Naive thymus-derived CD8-positive, alpha-beta T cell (primary cell): ENCODE results near the gene KHDC4. TPM values are rescaled to one million over a fixed set of nuclear protein-coding genes. Genes with fewer than 3 reads are reported as not detected.
"Not testable (repeated sequence)": the region's sequence is repeated elsewhere in the genome, so short reads cannot be mapped to it uniquely, and the experiment has no call there.

Source experiments
- ATAC-seq, 2 donors: fragments of 150-1000 bp; cut with Tn5 transposase in 1 of 2; sonication (Bioruptor Pico), chemical (Tn5 transposase) in 1 of 2; 1 replicate in 1 of 2; 2 replicates in 1 of 2; pipeline ENCODE4 v1.10.0; 2021; ENCODE audit warnings: mild to moderate bottlenecking in 2 of 2, moderate library complexity in 2 of 2
- POLR2A ChIA-PET: fragments of 350-600 bp; sonication (Branson Sonifier 250); formaldehyde crosslinking; loops from one replicate; lab custom pipeline; 2021; ENCODE audit warnings: antibody characterized with exemption; lab: Charles Lee
- DNase-seq, 10 donors: peaks; one replicate each; pipeline versions ENCODE4 v3.0.0 to v3.0.0-alpha.2; 2020 to 2022
- H3K27ac Mint-ChIP-seq, 10 donors: one replicate each; pipeline ENCODE4 v1.8.0; 2020 to 2022; ENCODE audit warnings: mild to moderate bottlenecking in 10 of 10, mixed read lengths in 10 of 10, moderate library complexity in 4 of 10, inconsistent platforms in 1 of 10
- H3K27me3 Mint-ChIP-seq, 5 donors: one replicate each; pipeline ENCODE4 v1.8.0; 2021 to 2022; ENCODE audit warnings: mixed read lengths in 5 of 5
- H3K36me3 Mint-ChIP-seq, 3 donors: one replicate each; pipeline ENCODE4 v1.8.0; 2020 to 2022; ENCODE audit warnings: mixed read lengths in 3 of 3, mild to moderate bottlenecking in 2 of 3, inconsistent platforms in 1 of 3
- H3K4me1 Mint-ChIP-seq, 4 donors: one replicate each; pipeline ENCODE4 v1.8.0; 2021 to 2022; ENCODE audit warnings: mixed read lengths in 4 of 4
- H3K4me3 Mint-ChIP-seq, 10 donors: one replicate each; pipeline ENCODE4 v1.8.0; 2020 to 2022; ENCODE audit warnings: mild to moderate bottlenecking in 10 of 10, mixed read lengths in 10 of 10, moderate library complexity in 6 of 10, inconsistent platforms in 1 of 10
- H3K9me3 Mint-ChIP-seq, 9 donors: one replicate each; pipeline ENCODE4 v1.8.0; 2020 to 2022; ENCODE audit warnings: mixed read lengths in 9 of 9, mild to moderate bottlenecking in 3 of 9, inconsistent platforms in 1 of 9, moderate library complexity in 1 of 9
- polyA plus RNA-seq, 3 donors: library from polyadenylated mRNA; unstranded; fragments of 300-500 nt; fragmentation: Illumina TruSeq; gene quantifications; one replicate each; pipeline ENCODE4 v1.2.3, GENCODE V29; 2021
- total RNA-seq, 8 experiments: library from RNA in 2 of 8; stranded (reverse) in 2 of 8; gene quantifications; one replicate each; pipeline ENCODE4 v1.2.3 and lab custom pipeline; 2021 to 2026

The KHDC4 gene
- total and polyA plus RNA-seq, 5 experiments from 2014 or later, result 5.0 to 110 (median 7.2) TPM

DNA sequence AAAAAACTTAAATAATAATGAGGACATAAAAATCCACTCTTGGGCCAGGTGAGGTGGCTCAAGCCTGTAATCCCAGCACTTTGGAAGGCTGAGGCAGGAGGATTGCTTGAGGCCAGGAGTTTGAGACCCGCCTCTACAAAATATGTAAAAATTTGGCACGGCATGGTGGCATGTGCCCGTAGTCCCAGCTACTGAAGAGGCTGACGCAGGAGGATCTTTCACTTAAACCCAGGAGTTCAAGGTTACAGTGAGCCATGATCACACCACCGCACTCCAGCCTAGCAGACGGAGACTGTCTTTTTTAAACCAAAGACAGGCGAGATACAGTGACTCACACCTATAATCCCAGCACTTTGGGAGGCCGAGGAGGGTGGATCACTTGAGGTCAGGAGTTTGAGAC, 37.7 kb downstream of the KHDC4 start:
- not testable (repeated sequence) for ATAC-seq, H3K27me3 Mint-ChIP-seq, DNase-seq, H3K9me3 Mint-ChIP-seq, H3K4me3 Mint-ChIP-seq
- peaks cover 0 to 47% (median 16%) of the 10 kb centered on the region in 3 donors for H3K36me3 Mint-ChIP-seq
- peaks cover 7 to 19% (median 16%) of the 10 kb centered on the region in 4 donors for H3K4me1 Mint-ChIP-seq
- peak overlapping the region in 1 of 10 donors; percentile 62 for H3K27ac Mint-ChIP-seq
- POLR2A ChIA-PET, result interaction anchor here (1.1 kb wide), 1 partner anchor 28 kb away, joined by 5 read pairs; no protein-coding TSS in a partner anchor

DNA sequence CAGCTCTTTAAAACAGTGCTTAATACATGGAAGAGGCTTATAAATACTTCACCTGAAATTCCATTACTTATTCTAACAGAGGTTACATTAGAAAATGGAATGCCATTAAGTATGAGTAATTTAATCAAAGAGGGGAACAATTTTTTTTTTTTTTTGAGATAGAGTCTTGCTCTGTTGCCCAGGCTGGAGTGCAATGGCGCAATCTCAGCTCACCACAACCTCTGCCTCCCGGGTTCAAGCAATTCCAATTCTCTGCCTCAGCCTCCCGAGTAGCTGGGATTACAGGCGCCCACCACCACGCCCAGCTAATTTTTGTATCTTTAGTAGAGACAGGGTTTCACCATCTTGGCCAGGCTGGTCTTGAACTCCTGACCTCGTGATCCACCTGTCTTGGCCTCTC, 38.6 kb downstream of the KHDC4 start:
- peak overlapping the region in 1 of 10 donors; percentile 34 for H3K27ac Mint-ChIP-seq
- H3K9me3 Mint-ChIP-seq, POLR2A ChIA-PET: not testable (repeated sequence)

DNA sequence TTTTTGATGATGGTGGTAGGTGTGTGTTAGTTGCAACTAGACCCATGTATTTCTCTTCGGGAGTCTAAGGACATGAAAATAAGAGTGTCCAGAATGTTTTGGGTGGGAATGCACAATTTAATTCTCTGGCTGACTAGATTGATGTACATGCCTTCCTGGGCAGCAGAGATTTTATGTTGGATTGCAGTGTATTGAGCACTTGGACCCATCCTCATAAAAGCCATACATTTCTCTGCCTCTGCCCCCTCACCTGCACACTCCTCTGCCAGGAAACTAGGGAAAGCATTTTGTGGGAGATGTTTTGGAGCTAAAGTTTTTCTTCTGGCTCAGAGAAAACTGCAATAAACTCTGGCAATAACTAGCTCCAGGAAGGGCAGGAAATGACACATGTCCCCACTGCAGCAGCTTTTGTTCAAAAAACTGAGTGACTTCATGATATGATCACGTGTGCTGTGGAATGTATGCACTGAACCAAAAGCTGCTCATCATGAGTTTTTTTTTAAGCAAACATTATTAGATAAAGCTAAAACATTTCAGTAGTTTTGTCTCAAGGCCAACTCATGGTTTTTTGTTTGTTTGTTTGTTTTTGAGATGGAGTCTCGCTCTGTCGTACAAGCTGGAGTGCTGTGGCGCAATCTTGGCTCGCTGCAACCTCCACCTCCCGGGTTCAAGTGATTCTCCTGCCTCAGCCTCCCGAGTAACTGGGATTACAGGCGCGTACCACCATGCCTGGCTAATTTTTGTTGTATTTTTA, 40.6 kb downstream of the KHDC4 start:
- POLR2A ChIA-PET, result interaction anchor here (0.6 to 0.7 kb wide), 4 partner anchors 9 to 628 kb away, joined by 3 to 4 read pairs (median 3); no protein-coding TSS in a partner anchor
- Mint-ChIP-seq H3K27ac (peak overlapping the region; percentile 61 to 91 (median 83)), H3K4me3 (peak overlapping the region in 6 of 10 donors; percentile 1 to 45 (median 26)), H3K9me3 (no peaks in the 10 kb centered on the region), H3K27me3 (no peaks in the 10 kb centered on the region), H3K36me3 (peaks cover 0 to 17% (median 6%) of the 10 kb centered on the region in 3 donors), H3K4me1 (peaks cover 7 to 15% (median 13%) of the 10 kb centered on the region in 4 donors)
- DNase-seq, result peak in 7 of 10 donors; percentile 3 to 51 (median 14)
- ATAC-seq, result peak; percentile 86 to 99

More for the DNA sequence above, 38.6 kb downstream of the KHDC4 start:
- Mint-ChIP-seq H3K4me1 (peaks cover 7 to 19% (median 16%) of the 10 kb centered on the region in 4 donors), H3K36me3 (peaks cover 0 to 38% (median 16%) of the 10 kb centered on the region in 3 donors)
- not testable (repeated sequence) for ATAC-seq, H3K27me3 Mint-ChIP-seq, H3K4me3 Mint-ChIP-seq, DNase-seq

DNA sequence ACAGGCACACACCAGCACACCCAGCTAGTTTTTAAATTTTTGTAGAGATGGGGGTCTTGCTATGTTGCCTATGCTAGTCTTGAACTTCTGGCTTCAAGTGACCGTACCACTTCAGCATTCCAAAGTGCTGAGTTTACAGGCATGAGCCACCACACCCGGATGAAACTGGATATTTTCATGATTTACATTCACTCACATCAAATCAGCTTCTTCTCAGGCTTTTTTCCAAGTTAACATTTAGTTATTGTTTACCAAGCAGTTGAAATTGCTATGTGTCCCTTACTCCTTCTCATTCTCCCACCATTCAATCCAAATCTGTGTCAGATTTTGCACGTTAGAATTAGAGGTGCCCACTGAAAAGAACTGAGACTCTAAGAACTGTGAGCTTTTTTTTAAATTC, 41.4 kb downstream of the KHDC4 start:
- no peak for ATAC-seq
- DNase-seq, result no peak
- H3K4me1 Mint-ChIP-seq, result peaks cover 7 to 15% (median 13%) of the 10 kb centered on the region in 4 donors
- peaks cover 0 to 14% (median 4%) of the 10 kb centered on the region in 3 donors for H3K36me3 Mint-ChIP-seq
- POLR2A ChIA-PET, result interaction anchor here (0.6 to 0.7 kb wide), 2 partner anchors 10 to 627 kb away, joined by 3 to 4 read pairs; no protein-coding TSS in a partner anchor
- peak overlapping the region in 1 of 10 donors; percentile 16 for H3K4me3 Mint-ChIP-seq
- peak overlapping the region in 8 of 10 donors; percentile 53 to 91 (median 83) for H3K27ac Mint-ChIP-seq
- no peaks in the 10 kb centered on the region for H3K9me3 Mint-ChIP-seq
- H3K27me3 Mint-ChIP-seq, result no peaks in the 10 kb centered on the region

DNA sequence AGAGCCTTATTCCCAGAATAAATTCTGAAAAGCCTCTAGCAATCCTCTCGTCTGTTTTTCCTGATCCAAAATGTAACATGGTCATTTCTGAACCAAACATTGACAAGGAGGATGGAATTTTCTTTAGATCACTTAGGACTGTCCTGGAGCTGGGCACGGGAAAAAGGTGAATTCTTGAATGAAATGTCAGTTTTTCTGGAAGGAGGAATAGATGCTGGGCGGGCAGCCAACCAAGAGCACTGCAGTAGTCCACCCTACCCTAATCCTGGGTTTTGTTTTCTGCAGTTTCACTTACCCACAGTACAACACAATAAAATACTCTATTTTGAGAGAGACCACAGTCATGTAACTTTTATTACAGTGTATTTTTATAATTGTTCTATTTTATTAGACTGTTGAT, 44.0 kb downstream of the KHDC4 start:
- H3K27me3 Mint-ChIP-seq, result no peaks in the 10 kb centered on the region
- no peak overlapping the region for H3K27ac Mint-ChIP-seq
- DNase-seq, result no peak
- H3K9me3 Mint-ChIP-seq, result no peaks in the 10 kb centered on the region
- POLR2A ChIA-PET, result no interaction called here
- no peak for ATAC-seq
- H3K36me3 Mint-ChIP-seq, result no peaks in the 10 kb centered on the region
- H3K4me3 Mint-ChIP-seq, result no peak overlapping the region
- peaks cover 7 to 15% (median 13%) of the 10 kb centered on the region in 4 donors for H3K4me1 Mint-ChIP-seq

DNA sequence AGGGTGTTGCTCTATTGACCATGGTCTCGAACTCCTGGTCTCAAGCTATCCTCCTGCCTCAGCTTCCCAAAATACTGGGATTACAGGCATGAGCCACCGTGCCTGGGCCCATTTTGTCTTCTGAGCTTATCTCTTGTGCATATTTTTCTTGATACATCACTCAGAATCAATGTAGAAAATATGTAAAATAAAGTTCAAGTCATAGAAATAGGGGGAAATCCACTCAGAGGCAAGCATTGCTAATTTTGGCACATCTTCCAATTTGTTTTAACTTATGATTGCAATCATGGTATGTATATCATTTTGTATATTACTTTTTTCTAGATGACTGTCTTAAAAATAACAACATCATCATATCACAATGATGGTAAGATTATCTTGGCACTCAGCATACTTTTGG, 44.6 kb downstream of the KHDC4 start:
- H3K27me3 Mint-ChIP-seq, result no peaks in the 10 kb centered on the region
- peaks cover 7 to 15% (median 13%) of the 10 kb centered on the region in 4 donors for H3K4me1 Mint-ChIP-seq
- DNase-seq, result no peak
- ATAC-seq, result no peak
- H3K9me3 Mint-ChIP-seq, result no peaks in the 10 kb centered on the region
- H3K4me3 Mint-ChIP-seq, result no peak overlapping the region
- no peaks in the 10 kb centered on the region for H3K36me3 Mint-ChIP-seq
- H3K27ac Mint-ChIP-seq, result no peak overlapping the region
- POLR2A ChIA-PET, result no interaction called here

DNA sequence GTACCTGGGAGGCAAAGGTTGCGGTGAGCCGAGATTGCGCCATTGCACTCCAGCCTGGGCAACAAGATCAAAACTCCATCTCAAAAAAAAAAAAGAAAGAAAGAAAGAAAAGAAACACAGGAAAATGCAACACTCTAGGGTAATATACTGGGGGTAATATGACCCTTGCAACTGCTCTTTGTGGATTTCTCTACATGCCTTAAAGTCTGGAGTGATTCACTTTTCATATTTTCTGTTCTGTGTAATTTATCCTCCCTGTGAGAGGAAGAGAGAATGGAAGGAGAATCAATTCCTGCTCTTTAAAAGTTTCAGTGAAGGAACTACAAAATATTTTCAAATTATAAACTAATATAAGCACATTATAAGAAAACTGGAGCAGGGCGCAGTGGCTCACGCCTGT, 45.7 kb downstream of the KHDC4 start:
- H3K4me1 Mint-ChIP-seq, result peaks cover 6 to 8% (median 8%) of the 10 kb centered on the region in 4 donors
- H3K36me3 Mint-ChIP-seq, result no peaks in the 10 kb centered on the region
- POLR2A ChIA-PET, result no interaction called here
- H3K9me3 Mint-ChIP-seq, result no peaks in the 10 kb centered on the region
- no peak overlapping the region for H3K27ac Mint-ChIP-seq
- ATAC-seq (no peak), DNase-seq (no peak)
- H3K4me3 Mint-ChIP-seq, result no peak overlapping the region
- H3K27me3 Mint-ChIP-seq, result no peaks in the 10 kb centered on the region

DNA sequence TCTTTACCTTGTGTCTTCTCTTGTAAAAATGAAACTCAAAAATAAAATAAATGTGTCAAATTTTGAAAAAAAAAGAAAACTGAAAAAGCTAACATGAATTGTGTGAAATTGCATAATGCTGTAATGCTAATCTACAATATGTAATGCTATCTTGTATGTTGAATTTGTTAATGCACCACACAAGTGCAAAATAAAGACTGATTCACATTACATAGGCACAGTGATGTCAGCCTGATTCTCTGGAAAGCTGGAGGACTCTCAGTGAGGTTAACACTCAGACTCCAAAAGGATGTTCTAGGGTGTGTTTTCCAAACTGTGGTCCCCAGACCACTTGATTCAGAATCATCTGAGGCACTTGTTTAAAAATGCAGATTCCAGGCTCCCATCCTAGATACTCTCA, 49.2 kb downstream of the KHDC4 start:
- Mint-ChIP-seq H3K4me3 (no peak overlapping the region), H3K4me1 (peaks cover 0 to 2% (median 0%) of the 10 kb centered on the region in 4 donors), H3K27me3 (no peaks in the 10 kb centered on the region), H3K36me3 (no peaks in the 10 kb centered on the region), H3K9me3 (no peaks in the 10 kb centered on the region), H3K27ac (no peak overlapping the region)
- POLR2A ChIA-PET, result no interaction called here
- DNase-seq (no peak), ATAC-seq (no peak)

DNA sequence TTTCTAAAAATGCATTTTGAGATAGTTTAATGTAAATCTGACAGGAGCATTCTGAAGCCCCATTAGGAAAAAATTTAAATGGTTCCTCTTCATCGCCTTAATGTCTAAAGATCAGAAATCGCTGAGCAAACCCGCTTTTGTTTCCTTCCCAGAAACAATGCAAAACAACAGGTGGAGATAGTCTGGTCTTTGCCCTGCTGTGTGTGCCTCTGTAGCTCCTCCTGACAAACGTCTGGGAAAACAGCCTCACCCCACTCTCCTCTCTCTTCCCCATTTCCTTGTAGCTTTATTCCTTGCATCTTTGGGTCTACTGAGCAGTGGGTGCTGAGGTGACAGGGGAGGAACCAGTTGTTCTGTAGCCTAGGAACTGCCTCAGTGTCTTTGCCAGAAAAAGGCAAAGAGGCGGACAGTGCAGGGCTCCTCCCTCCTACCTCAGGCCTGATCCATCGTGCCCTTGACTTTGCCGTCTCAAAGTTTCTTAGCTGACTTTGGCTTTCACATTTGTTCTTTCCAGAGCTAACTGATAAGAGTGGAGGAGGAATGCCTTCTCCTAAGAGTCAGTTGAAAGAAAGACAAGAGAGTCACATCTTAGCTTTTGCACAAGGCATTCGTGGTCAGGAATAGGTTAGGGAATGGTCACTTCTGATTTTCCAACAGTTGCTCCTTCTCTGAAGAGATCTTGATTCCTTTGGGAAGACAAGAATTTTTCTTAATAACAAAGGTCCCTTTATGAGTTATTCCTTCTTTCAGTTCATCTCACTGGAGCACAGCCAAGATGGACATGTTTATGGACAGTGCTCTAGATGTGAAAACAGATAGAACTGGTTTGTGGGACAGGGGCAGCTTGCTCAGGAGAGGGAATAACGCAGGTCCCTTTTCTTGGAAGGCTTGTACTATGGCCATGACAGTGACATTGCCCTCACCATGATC, 49.9 kb downstream of the KHDC4 start:
- H3K36me3 Mint-ChIP-seq, result no peaks in the 10 kb centered on the region
- peaks cover 0 to 2% (median 0%) of the 10 kb centered on the region in 4 donors for H3K4me1 Mint-ChIP-seq
- peak overlapping the region in 1 of 10 donors; percentile 49 for H3K27ac Mint-ChIP-seq

DNA sequence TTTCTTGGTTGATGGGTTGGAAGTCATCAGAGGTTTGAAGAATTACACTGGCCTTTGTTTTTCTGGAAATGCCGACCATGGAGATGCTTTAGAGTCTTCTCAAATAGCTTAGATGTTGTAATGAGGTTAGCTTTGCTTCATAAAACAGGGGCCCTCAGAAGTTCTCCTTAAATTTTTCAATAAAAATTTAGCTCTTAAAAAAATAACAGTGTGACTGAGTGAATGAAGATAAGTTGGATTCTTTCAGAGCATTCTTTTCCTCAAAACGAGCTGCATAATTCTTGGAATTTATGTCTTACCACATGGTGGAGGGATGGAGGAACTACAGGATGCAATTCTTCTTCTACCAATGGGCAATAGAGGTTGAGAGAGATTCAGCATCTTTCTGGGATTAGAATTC, 51.4 kb downstream of the KHDC4 start:
- POLR2A ChIA-PET, result no interaction called here

More for the DNA sequence above, 49.9 kb downstream of the KHDC4 start:
- ATAC-seq (no peak), DNase-seq (no peak)
- POLR2A ChIA-PET, result no interaction called here
- Mint-ChIP-seq H3K4me3 (no peak overlapping the region), H3K9me3 (no peaks in the 10 kb centered on the region), H3K27me3 (no peaks in the 10 kb centered on the region)

DNA sequence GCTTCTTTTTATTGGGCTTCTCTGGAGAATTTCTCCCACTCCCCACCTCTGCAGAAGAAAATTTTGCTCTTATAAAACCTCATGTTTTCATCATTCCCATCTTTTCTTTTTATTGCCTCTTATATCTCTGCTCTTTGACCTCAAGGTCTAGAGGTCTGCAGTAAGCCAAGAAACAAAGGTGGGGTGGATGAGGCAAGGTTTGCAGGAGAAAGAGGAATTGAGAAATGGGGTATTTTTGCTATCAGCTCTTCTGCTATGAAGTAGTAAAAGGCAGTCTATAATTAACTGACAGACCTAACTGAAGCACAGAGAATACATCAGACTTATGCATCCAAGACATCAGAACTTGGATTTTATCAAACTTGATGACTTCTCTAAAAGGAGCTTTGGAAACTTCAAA, 52.0 kb downstream of the KHDC4 start:
- no peaks in the 10 kb centered on the region for H3K36me3 Mint-ChIP-seq
- no peak overlapping the region for H3K27ac Mint-ChIP-seq

More for the DNA sequence above, 51.4 kb downstream of the KHDC4 start:
- Mint-ChIP-seq H3K27me3 (no peaks in the 10 kb centered on the region), H3K4me3 (no peak overlapping the region), H3K9me3 (no peaks in the 10 kb centered on the region), H3K27ac (no peak overlapping the region), H3K36me3 (no peaks in the 10 kb centered on the region), H3K4me1 (peaks cover 0 to 2% (median 0%) of the 10 kb centered on the region in 4 donors)
- ATAC-seq (no peak), DNase-seq (no peak)

DNA sequence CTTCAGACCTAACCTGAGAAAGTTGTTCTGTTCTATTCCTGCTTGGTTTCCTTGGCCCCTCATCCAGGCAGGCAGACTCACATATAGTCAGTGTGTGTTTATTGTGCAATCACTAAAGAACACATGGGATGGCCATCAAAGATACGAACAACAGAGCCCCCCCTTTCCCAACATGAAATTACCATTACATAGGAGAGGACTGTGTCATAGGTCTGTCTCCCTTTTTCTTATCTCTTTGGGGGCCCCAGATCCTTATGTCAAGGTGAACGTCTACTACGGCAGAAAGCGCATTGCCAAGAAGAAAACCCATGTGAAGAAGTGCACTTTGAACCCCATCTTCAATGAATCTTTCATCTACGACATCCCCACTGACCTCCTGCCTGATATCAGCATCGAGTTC, 53.3 kb downstream of the KHDC4 start:
- peaks cover 0 to 2% (median 0%) of the 10 kb centered on the region in 4 donors for H3K4me1 Mint-ChIP-seq
- no peak overlapping the region for H3K4me3 Mint-ChIP-seq

More for the DNA sequence above, 52.0 kb downstream of the KHDC4 start:
- DNase-seq, result no peak
- Mint-ChIP-seq H3K9me3 (no peaks in the 10 kb centered on the region), H3K4me3 (no peak overlapping the region), H3K27me3 (no peaks in the 10 kb centered on the region), H3K4me1 (peaks cover 0 to 2% (median 0%) of the 10 kb centered on the region in 4 donors)
- POLR2A ChIA-PET, result no interaction called here
- ATAC-seq, result no peak

More for the DNA sequence above, 53.3 kb downstream of the KHDC4 start:
- no peak overlapping the region for H3K27ac Mint-ChIP-seq
- H3K27me3 Mint-ChIP-seq, result no peaks in the 10 kb centered on the region
- ATAC-seq (no peak), DNase-seq (no peak)
- POLR2A ChIA-PET, result interaction anchor here (0.6 kb wide), 1 partner anchor 50 kb away, joined by 7 read pairs; no protein-coding TSS in a partner anchor
- no peaks in the 10 kb centered on the region for H3K36me3 Mint-ChIP-seq
- no peaks in the 10 kb centered on the region for H3K9me3 Mint-ChIP-seq
